HG02943 (cell line): Measurements from ENCODE around the gene ZFAND3.

Experiments
- ATAC-seq: cut with Tn5 transposase; IDR thresholded peaks from one replicate; pipeline ENCODE4 v1.9.1; 2021; ENCODE audit warnings: mild to moderate bottlenecking, low read depth, moderate library complexity; ENCODE audit not compliant: unreplicated experiment

ZFAND3 gene

GRCh38 chr6:38173909-38174308 is 354.4 kb downstream of the ZFAND3 start:
- no peak for ATAC-seq

DNA sequence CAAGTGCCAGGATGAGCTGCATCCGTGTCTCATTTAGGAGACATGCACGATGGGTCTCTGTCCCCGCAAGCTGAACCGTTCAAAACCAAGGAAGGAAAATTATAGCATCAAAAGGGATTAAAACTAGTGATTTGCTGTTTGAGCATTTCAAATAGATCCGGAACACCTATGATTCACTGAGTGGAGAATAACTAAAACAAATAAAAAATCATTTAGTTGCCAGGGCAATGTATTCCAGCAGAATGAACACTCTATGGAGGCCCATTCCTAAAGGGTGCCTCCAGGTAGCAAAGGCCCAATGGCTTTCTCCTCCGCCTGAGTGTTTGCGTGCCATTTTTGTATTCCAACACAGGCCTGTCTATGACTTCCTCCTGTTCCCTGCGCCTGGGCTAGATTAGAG is 354.8 kb downstream of the ZFAND3 start:
- ATAC-seq = no peak

DNA sequence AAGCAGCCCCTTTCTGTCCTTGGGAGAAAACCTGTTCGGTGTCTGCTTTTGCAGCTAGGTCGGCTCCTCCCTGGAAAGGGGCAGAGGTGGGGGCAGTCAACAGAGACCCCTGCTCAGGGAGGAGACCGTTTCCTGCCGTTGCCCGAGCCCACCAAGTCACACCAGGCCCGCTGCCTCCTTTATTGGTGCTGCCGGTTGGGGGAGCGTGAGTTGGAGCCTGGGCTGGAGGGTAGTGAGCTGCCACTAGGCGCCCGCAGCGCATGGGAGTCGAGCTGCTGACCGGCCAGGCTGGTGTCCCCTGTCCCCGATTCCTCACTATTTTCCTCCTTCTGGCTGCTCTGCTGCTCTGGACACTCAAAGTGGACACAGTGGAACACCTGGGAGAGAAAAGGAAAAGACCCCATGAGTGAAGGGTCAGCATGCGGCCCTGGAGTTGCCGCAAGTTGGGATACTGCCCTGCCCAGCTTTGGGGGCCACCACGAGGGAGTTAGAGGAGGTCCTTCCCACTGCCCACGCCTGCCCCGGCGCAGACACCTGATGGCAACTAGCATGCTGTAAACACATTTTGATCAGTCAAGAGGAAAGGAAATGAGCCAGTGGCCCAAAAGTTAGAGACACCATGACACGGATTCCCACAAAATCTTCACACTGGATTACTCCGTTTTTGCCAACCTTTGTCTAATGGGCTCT is 355.4 kb downstream of the ZFAND3 start:
- no peak for ATAC-seq

- ATAC-seq = no peak
These were observed 356.3 kb downstream of the ZFAND3 start for GRCh38 chr6:38175786-38176185.

GRCh38 chr6:38176797-38177751 is 357.5 kb downstream of the ZFAND3 start:
- ATAC-seq = no peak

GRCh38 chr6:38177882-38178583 is 358.5 kb downstream of the ZFAND3 start:
- ATAC-seq = no peak

GRCh38 chr6:38178584-38178886 is 359.0 kb downstream of the ZFAND3 start:
- no peak for ATAC-seq

GRCh38 chr6:38179300-38179699 is 359.8 kb downstream of the ZFAND3 start:
- no peak for ATAC-seq

DNA sequence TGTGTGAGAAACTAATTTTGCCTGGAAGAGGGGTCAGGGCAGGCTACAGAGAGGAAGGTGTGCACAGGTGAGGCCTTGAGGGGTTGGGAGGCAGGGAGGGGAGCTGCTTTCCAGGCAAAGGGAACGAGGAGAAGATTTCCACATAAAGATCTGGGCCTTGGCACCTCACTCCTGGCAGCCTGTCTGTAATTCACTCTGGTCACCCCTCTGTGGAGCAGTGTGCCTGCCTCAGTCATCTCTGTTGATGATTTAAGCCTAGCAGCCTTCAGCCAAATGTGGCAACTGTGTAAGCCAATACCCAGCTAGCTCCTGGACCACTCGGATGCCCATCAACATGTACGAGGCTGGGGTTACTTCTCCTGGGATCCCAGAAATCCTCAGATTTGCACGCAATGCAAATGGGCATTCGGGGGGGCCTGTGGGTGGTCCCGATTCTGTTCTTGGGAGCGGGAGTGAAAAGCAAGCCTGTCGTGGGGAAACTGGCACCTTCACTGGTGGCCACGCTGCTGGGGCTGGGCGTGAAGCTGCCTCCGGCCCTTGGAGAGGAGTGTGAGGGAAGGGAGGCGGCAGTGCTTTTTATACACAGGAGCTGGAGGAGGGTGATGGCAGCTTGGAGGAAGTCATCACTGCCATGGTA is 360.4 kb downstream of the ZFAND3 start:
- ATAC-seq = no peak

GRCh38 chr6:38180586-38180985 is 361.1 kb downstream of the ZFAND3 start:
- ATAC-seq = no peak

- no peak for ATAC-seq
These were observed 362.9 kb downstream of the ZFAND3 start for GRCh38 chr6:38182426-38182825.

- ATAC-seq = no peak
These were observed 364.5 kb downstream of the ZFAND3 start for GRCh38 chr6:38183856-38184584.

DNA sequence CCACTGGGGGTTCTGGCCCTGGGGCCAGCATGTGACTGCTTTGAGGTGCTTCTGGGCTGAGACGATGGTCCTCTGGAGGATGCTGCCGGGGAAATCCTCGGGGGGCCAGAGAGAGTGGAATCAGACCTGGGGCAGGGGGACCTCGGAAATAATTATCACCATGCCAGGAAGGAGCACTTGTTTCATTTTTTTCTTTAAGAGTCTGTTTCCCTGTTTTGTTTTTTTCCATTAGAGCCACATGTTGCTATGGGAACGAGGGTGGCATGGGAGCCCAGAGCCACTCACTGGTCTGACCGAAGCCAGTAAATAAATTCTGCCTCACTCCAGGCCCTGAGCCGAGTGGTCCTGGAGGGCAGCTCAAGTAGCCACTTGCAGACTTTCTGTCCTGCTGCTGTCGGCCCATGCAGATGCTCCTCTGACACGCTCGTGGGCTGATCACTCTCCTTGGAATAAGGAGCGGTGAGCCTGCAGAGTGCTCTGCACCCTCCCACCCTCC is 365.1 kb downstream of the ZFAND3 start:
- ATAC-seq = no peak

DNA sequence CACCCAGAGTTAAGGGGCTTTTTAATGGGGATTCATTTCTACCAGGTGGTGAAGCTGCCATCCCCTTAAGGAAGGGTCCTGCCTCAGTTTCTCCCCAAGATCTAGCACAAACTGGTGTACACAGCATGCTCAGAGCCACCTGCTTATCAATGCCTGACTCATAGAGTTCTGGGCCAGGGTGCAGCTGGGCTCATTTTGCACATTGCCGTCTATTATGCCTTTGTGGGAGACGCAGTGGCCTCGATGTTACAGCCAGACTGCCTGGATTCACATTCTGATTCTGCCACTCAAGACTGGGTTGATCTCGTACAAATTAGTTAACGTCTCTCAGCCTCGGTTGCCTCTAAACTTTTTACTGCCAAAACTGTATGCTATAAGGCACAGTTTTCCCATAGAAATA is 365.7 kb downstream of the ZFAND3 start:
- no peak for ATAC-seq

DNA sequence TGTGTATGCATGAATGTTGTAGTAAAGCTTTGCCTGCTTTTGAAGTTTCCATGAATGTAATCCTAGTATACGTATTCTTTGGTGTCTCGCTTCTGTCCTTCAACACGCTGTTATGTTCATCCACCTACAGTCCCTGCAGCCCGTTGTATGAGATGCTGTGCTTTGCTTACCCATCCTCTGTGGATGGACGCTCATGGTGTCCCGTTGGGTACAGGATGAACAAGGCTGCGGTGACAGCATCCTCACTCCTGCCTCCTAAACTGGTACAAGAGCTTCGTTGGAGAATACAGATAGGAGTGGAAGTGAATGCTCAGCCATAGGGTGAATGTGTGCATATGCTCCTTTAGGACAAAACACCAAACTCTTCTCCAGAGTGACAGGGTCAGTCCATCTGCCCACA is 366.2 kb downstream of the ZFAND3 start:
- ATAC-seq = no peak

DNA sequence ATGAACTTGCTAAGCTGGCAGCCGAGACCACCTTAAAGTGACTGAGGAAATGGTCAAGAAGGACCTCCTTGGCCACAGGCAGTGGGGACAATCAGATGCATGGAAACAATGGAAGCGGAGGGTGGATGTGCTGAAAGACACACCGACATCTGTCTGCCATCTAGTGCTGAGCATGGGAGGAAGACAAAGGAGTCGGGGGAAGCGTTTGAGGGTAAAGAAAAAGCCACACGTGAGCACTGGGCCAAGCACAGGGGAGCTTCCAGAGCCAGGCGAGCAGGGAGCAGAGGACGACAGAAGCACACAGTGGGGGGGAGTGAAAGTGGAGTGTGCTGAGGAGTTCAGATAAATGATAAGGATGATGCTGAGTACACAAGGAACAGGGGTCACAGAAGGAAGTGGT is 367.8 kb downstream of the ZFAND3 start:
- no peak for ATAC-seq

DNA sequence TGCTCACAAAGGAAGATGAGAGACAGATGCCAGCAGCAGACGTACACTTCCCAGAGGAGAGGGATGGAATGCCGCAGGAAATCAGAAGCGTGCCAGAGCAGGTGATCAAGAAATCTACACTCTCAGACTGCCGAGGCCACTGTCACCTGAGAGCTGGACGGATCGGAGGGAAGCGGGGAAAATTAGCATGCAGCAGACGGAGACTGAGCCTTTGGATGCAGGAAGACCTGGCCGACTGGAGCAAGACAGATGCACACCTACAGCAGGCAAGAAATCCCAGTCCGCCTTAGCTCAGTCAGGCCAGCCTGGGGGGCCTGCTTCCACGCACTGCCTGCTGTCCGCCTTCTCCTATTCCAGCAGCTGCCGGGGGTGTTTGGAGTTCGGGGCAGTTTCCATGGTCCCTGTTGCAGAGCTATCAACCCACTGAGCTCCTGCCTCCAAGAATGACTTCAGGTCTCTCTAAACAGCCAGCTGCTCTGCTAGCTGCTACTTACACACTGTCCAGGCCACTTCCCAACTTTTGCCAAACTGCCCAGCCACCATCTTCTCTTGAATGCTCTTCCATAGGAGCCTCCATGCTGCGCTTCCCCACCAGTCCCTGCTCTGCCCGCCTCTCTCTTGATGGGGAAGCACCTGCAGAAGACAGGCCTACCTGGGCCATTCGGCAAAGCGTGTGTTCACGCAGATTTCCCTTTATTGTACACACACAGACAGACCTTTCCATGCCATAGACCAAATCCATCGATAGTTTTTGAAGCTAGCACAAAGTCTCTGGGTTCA is 368.5 kb downstream of the ZFAND3 start:
- no peak for ATAC-seq

DNA sequence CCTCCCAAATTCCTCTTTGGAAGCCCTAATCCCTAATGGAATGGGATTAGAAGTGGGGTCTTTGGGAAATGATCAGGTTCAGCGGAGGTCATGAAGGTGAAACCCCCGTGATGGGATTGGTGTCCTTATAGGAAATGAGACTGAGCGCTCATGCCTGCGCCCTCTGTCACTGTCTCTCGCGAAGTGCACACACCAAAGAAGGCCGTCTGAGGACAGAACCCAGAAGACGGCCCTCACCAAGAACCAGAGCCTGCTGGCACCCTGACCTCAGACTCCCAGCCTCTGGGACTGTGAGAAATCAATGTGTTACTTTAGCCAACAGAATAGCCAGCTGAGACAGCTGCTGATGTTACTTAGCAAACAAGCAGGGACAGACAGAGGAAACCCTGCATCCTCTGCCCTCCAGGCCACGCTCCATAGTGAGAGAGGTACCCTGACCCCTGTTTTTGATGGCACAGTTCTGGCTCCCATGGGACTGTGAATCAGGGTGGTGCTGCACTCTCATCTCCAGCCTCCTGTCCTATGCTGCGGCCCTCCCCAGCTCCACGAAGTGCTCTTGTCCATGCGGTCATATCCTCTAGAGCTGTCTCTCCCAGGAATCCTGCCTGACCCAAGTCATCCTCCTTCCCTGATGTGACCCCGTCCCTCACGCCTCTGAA is 369.3 kb downstream of the ZFAND3 start:
- no peak for ATAC-seq

GRCh38 chr6:38191418-38191817 is 371.9 kb downstream of the ZFAND3 start:
- ATAC-seq = no peak
